Suppressor macrophage (primary cell): ENCODE measurements around the gene ZNF580.

ENCODE experiments used
- DNase-seq, 4 experiments: peaks; one replicate each; pipeline ENCODE4 v3.0.0-alpha.2; 2020 to 2022

Gene ZNF580

DNA sequence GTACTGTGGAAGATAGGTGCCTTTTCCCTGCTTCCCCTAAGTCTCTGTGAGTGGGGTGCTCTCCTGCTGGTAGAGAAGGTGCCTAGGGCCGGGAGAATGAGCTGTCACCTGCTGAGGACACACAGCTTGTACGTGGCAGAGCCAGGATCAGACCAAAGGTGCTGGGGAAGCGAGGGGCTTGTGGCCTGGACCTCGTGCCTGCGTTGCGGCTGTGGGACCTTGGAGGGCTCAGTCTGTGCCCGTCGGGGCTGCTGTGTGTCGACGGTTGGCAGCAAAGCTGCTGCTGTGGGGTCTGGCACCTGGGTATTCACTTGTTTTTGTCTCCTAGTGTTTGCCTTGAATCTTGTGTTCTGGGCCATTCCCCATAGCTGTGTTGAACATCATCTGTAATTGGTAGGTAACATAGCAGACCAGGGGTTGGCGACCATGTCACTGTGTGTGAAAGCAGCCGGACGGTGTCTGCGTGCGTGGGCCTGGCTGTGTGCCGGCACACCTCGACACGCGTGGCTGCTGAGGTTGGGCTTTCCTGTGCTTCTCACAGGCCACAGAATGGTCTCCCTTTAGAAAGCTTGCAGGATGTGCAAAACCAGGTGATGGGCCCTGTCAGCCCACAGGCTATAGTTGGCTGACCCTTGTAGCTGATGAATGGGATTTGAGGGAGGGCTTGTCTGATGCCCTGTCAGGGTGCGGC is 23.2 kb downstream of the ZNF580 start:
- DNase-seq, result no peak

- no peak for DNase-seq
Observed at GRCh38 chr19:55666343-55667005, 25.7 kb downstream of the ZNF580 start.

DNA sequence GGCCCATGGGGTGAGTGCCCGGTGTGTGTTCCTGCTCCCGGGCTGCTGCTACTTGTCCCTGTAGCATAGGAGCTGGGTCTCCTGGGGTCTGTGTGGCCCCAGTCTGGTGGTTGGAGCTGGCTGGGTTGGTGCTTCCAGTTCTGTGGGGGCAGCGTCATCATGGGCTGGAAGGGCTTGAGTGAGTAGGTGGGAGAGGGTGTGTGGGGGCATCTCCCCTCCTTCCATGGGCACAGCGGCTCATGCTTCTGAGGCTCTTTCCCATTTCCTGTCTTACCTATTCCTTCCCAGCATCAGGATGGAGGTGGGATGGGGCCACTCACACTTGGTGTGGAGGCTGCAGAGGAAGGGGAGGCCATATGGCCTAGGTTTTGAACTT is 26.2 kb downstream of the ZNF580 start:
- no peak for DNase-seq

- no peak for DNase-seq
Observed at GRCh38 chr19:55667511-55667910, 26.7 kb downstream of the ZNF580 start.

DNA sequence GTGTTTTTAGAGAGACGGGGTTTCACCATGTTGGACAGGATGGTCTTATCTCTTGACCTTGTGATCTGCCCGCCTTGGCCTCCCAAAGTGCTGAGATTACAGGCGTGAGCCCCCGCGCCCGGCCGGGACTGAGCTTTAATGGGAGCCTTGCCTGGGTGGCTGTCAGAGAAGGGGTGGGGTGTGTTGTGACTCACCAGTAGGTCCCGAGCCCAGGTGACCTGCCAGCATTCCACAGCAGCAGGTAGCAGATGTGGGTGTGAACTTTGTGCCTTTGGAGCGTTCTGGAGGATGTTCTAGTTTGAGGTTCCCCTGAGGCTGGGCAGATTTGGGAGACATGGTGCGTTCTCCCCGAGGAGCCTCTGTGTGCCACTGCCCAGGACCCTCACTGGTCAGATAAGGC is 27.2 kb downstream of the ZNF580 start:
- DNase-seq, result no peak

GRCh38 chr19:55668603-55669348 is 28.0 kb downstream of the ZNF580 start:
- DNase-seq, result no peak

DNA sequence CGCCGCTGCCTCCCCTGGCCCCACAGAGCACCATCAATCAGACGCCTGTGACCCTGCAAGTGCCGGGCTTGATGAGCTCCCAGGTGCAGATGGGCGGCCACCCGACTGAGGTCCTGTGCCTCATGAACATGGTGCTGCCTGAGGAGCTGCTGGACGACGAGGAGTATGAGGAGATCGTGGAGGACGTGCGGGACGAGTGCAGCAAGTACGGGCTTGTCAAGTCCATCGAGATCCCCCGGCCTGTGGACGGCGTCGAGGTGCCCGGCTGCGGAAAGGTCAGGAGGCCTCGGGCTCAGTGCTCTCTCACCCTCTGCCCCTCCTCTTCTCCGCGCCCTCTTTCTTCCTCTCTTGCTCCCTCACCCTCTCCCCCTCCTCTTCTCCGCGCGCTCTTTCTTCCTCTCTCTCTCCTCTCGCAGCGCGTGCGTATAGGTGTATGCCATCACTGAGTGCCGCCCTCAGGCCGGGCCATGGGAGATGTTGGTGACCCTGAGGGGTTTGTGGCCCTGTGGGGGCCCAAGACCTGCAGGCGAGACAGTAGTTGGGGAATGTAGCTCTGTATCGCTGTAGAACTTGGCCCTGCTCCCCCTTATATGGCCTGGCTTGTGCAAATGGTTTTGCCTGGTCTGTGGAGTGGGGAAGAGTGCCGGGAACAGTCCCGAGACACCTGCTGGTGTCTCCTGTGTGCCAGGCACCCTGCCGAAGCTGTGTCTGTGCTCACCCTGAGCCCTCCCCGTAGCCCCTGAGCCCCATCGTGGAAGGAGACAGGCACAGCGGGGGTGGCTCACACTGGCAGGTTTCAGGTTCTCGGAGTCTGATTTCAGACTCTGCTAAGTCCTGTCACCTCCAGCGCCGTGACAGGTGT is 28.8 kb downstream of the ZNF580 start:
- no peak for DNase-seq

GRCh38 chr19:55670280-55671053 is 29.7 kb downstream of the ZNF580 start:
- DNase-seq, result peak in 2 of 4 experiments; percentile 21

DNA sequence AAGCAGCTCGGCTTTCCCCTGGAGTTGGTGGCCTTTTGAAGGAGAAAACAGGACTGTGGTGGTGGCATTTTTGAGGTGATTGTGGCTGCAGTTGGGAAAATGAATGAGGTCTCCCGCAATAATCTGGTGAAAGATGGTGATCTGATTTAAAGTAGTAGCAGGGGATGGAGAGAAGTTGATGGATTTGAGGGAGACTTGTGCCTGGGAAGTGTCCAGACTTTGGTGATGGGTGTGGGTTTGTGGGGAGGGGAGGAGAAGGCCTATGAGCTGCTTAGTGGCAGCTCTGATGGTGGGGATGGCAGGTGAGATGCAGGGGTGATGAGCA is 30.2 kb downstream of the ZNF580 start:
- no peak for DNase-seq

- no peak for DNase-seq
Observed at GRCh38 chr19:55672418-55672817, 31.6 kb downstream of the ZNF580 start.

DNA sequence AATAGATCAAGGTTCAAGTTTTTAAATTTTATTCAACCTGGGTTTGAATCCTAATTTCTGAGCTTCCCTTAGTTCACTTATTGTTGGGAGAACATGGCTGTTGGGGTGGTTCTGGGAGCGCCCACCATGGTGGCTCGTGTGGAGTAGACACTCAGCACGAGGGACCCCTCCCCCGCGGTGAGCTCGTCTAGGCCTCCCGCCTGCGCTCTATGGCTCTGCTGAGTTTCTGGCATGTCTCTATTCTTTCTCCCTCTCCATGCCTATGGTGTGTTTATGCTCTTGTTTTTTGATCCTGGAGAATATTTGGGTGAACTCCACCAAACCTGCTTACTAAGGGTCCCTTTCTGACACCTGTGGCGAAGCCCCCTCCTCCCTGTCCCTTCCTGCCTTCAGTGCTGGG is 32.7 kb downstream of the ZNF580 start:
- DNase-seq, result no peak

- no peak for DNase-seq
Observed at GRCh38 chr19:55673889-55674288, 33.1 kb downstream of the ZNF580 start.

DNA sequence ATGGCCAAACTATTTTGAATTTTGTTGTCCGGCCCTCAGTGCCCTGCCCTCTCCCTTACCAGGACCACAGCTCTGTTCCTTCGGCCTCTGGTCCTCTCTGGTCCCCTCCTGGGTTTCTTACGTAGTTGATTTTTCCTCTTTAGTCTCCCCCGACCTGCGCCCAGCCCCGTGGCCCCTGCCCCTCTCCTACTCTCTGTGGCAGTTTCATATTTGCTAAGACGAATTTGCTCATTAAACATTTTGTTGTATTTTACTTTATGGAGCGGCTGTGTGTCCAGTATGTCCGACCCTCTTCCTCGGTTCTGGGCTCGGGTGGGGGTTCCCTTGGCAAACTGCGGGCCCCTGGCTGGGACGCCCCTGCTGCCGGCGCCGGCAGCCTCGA is 33.6 kb downstream of the ZNF580 start:
- no peak for DNase-seq

GRCh38 chr19:55674841-55675660 is 34.2 kb downstream of the ZNF580 start, which contains the start of gene EPN1:
EPN1 (plus strand) TSS chr19:55675226; CDS start chr19:55678628, 3,402 bp downstream.
- peak; percentile 97 to 99 (median 98) for DNase-seq

DNA sequence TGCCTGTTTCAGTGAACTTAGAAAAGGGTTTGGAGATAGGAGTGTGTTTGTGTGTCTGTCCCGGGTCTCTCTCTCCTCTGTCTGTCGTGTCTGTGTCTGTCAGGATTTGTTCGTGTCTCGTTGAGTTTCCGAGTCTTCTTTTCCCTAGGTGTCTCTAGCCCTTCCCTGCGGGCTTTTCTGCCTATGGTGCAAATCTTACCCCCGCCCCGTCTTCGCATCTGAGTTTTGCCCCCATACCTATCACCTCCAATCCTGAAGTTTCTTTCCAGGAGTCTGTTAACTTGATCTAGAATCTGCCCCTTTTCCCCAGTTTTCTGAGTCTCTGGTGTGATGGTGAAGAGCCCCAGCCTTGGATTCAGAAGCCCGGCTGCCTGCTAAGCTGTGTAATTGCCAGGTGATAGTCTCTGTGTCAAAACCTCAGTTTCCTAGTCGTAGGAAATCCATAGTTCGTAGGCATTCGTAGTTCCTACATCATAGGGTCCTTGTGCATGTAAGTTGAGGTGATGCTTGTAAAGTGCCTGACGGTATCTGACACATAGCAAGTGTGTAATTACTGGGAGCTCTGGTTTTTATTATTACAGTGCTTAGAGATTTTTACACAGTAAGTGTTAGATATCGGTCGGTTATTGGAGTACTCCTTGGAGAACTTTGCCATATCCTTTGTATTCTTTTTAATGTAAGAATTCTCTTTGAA is 35.0 kb downstream of the ZNF580 start:
- peak in 2 of 4 experiments; percentile 8 to 20 for DNase-seq

- no peak for DNase-seq
Observed at GRCh38 chr19:55676383-55676782, 35.6 kb downstream of the ZNF580 start.

DNA sequence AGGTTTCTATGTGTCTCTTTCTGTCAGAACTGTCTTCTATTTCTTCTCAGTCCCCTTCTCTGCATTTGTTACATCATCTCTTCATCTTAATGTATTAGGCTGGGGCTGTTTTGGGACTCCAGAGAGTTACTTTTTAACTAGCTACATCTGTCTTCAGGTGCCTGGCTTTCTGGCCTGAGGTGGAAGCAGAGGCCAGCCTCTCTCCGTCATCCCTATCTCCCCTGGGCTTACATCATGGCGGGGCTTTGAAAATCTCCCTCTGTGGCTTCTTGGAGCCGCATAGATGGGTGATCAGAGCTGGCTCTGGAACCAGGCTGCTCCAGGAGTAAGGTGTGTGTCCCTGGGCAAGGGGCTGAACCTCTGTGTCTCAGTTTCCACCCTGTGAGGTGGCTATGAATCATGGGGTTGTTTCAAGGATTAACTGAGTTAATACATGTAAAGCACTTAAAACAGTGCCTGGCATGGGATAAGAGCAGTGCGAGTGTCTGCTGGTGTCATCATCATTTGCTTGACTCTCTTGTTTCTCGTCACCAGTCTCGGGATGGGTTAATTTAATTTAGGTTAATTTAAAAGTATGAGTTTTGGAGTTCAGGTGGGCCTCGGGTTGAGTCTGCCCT is 36.2 kb downstream of the ZNF580 start:
- DNase-seq, result no peak

DNA sequence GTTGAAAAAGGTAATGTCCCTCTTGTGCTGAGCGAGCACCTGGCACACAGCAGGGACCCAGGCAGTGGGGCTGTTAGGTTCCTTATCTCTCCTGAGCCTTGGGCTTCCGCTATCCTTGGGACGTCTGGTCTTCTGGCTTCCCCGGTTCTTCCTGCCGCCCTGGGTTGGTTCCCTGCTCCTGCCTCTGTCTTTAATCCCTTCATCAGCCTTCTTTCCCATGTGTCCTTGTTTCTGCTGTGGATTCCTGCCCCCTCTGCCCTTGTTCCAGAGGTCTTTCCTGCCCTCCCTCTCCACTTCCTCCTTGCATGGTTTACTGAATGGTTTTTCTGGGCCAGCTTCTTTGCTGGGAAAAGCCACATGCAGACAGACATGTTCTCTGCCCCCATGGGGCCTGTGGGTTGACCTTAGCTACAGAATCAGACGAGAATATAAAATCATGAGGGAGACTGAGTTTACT is 36.8 kb downstream of the ZNF580 start:
- peak in 3 of 4 experiments; percentile 23 to 40 (median 36) for DNase-seq

- peak; percentile 79 to 93 (median 91) for DNase-seq
Observed at GRCh38 chr19:55678121-55678671, 37.4 kb downstream of the ZNF580 start.
